CMK (cell line): ENCODE measurements around the gene AMIGO3.
"Not testable (repeated sequence)": the region's sequence is repeated elsewhere in the genome, so short reads cannot be mapped to it uniquely, and the experiment has no call there.

Experiments used
- DNase-seq: peaks from one replicate; pipeline ENCODE4 v3.0.0-alpha.2; 2010; ENCODE audit warnings: low read depth

Gene AMIGO3

DNA sequence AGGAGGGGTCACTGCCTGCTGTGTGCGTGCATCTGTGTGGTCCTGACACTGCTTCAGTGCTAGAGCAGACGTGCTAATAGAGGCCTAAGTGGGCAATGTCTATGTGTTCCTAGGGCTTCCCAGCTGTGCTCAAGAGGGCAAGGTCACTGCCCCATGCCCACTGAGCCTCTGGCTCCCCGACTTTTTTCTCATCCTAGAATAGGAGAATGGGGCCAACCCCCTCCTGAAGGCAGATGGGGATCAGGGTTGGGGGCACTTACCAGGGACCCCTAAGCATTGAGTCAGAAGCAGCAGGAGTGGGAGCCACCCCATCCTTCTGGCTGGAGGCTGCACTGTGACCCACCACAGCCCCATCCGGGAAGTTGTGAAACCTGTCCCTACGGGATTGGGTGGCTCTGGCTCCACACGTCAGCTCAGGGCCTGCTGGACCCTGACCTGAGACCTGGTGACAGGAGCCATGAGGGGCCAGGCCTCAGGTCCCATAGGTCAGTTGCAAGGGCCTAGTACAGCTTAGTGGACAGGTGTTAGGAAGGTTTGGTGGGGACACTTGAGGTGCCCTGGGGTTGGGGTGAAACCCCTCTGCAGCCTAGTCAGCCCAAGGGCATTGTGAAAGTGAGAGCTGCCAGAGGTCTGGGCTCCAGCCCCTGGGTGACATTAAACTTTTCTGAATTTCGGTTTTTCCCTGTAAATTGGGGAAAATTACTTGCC, 31.0 kb downstream of the AMIGO3 start:
- DNase-seq = not testable (repeated sequence)

DNA sequence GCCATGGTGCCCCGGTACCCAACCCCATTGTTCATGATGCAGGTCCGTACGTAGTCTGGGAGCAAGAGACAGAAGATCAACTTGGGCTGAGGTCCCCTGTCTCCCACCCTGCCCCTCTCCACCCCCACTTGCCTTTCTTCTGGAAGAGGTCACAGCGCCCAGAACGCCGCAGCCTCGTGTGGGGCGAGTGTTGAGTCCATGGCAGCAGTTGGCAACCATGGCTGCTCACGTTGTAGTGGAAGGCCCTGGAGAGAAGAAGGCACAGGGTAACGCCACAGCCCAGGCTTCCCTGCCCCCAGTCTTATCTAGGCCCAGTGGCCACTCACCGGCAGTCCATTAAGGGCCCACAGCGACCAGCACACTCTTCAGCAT, 32.1 kb downstream of the AMIGO3 start:
- DNase-seq = not testable (repeated sequence)

GRCh38 chr3:49686769-49687423, 32.6 kb downstream of the AMIGO3 start:
- not testable (repeated sequence) for DNase-seq

DNA sequence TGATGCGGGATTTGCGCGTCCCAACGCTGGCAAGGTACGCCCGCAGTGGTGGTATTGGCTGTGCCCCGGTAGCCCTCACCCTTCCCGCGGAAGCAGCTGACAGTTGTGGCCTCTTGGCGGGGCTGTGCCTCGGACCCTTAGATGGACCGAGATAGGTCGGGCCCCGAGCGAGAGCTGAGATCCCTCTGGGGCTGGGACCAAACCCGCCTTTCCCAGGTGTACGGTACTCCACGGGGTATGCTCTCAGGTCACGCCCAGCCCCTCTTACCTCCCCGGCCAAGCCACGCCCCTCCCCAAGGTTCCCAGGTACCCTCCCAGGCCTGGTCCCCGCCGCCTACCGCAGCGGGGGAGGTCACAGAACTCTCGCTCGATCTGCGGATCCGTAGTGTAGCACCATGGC, 33.1 kb downstream of the AMIGO3 start:
- not testable (repeated sequence) for DNase-seq

DNA sequence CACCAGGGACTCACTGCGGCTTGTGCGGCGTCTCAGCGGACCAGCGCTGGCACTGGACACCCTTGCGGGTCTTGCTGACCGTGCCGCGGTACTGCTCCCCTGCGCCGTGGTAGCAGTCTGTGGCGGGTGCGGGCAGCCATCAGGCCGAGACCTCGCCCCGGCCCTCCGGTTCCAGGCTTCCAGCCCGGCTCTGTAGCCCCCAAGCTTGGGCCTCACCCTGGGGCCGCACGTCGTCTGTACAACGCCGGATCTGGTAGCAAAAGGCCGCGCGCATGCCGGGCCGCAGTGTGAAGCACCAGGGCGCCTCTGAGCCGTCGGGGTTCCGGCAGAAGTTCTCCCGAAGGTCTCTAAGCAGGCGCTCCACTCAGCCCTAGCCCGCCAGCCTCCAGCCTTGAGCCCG, 33.6 kb downstream of the AMIGO3 start:
- not testable (repeated sequence) for DNase-seq

DNA sequence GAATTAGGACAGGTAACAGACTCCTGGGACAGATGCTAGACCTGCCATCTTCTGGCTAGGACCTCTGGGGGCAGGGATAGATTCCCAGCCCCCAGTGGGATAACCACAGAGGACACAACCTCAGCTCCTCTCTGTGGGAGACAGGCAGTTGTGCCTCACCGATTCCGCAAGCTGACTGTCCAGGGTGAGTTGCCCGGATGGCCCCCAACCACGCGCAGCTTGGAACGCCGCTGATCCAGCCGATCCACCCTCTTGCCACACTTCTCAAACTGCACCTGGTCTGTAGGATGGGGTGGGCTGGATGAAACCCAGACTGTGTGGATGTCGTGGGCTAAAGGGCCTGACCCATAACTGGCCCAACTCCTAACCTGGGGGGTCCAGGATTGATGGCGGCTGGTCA, 34.4 kb downstream of the AMIGO3 start:
- not testable (repeated sequence) for DNase-seq

GRCh38 chr3:49684453-49684852, 35.0 kb downstream of the AMIGO3 start:
- not testable (repeated sequence) for DNase-seq

GRCh38 chr3:49683162-49683561, 36.3 kb downstream of the AMIGO3 start:
- DNase-seq = no peak

DNA sequence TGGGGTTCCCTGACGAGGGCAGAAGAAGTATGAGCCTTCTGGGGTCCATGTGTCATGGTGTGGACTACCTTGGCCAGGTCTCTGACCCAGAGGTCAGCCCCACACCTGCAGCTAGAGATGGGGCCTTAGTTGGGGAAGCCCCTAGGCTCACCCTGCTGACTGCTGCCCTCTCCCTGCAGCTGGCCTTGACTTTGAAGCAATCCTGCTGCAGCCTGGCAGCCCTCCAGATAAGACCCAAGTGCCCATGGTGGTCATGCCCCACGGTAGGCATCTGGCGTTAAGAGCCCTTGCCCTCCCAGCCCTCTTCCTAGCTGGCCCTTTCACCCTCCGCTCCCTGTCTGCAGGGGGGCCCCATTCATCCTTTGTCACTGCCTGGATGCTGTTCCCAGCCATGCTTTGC, 37.9 kb downstream of the AMIGO3 start:
- DNase-seq = no peak

GRCh38 chr3:49681232-49681522, 38.3 kb downstream of the AMIGO3 start:
- DNase-seq = no peak

DNA sequence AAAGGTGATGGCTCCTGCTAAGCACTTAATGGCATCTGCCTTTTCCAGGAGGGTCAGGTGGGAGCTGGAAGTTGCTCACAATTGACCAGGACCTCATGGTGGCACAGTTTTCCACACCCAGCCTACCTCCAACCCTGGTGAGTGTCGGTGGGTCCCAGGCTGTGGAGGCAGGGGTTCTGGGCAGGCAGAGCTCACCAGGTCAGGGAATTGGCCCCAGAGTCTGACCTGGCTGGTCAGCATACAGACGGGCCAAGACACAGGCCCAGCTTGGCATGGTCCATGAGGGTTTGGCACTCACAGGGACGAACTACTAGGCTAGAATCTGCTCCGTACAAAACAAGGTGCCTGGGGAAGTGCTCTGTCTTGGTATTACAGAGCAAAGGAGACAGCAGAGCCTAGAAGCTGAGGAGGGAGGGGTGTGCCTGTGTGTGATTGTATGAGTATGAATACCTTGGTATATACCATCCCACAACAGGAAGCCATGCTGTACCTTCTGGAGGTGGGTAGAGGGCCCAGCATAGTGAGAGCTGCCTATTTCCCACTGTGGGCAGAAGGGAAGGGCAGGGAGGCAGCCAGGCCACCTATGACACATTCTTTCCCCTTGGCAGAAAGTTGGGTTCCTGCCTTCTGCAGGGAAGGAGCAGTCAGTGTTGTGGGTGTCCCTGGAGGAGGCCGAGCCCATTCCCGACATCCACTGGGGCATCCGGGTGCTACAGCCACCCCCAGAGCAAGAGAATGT, 38.8 kb downstream of the AMIGO3 start:
- no peak for DNase-seq

GRCh38 chr3:49675912-49676311, 43.6 kb downstream of the AMIGO3 start:
- no peak for DNase-seq

DNA sequence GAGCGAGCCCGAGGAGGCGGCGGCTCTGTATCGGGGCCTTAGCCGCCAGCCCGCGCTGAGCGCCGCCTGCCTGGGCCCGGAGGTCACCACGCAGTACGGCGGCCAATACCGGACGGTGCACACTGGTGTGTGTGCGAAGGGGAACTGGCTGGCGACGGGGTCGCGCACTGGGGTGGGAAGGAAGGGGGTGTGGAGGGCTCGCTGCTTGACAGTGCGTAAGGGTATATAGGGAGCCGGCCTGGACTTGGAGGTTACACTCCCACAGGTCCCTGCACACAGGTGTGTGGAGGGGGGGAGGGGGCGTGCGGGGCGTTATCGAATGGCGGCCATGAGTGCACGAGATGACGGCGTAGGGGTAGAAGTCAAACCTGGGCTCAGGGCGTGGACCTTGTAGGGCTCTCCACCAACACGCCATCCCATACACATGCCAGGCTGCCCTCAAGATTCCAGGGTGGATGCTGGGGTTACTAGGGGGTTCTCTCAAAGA, 44.9 kb downstream of the AMIGO3 start:
- DNase-seq = peak; percentile 62

DNA sequence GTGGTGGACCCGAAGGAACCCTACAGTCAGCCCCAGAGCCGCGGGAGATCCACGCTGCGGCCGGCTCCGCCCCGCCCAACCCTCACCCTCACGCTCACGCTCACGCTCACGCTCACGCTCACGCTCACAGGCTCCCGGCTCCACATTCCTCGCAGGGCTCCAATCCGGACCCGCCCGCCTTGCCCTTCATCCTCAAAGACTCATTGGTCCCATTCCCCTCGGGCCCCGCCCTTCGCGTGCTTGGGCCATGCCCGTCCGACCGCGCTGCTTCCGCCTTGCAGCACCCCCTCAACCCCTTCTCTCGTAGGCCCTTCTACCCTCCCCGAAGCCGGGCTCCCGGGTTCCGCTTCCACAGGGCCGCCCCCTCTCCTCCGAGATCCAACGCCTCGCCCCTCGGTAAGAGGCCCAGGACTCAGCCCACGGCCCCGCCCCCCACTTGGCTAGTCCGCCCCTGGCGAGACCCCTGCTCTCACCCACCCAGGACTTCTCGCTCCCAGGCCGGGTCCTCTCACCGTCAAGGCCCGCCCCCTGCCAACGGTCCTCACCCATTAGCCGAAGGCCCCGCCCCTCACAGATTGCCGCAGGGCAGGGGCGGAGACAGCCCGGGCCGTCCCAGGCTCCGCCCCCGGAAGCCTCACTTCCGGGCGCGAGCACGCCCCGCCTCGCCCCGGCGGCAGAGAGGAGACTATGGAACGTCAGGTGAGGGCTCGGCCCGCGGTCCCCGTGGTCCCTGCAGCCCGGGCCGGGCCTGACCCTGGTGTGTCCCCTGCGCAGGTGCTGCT, 45.6 kb downstream of the AMIGO3 start, which contains the start of gene APEH:
APEH (plus strand) TSS at position 637 of the 782 bp plus-strand sequence; CDS start at position 688, 51 bp downstream.
- DNase-seq = peak; percentile 99

- DNase-seq = peak; percentile 71
Measured at GRCh38 chr3:49673121-49673714, 46.3 kb downstream of the AMIGO3 start.

- peak; percentile 69 for DNase-seq
Measured at GRCh38 chr3:49671291-49672288, 47.9 kb downstream of the AMIGO3 start.

GRCh38 chr3:49670940-49671290, 48.6 kb downstream of the AMIGO3 start:
- no peak for DNase-seq

GRCh38 chr3:49669352-49669751, 50.1 kb downstream of the AMIGO3 start:
- DNase-seq = no peak

DNA sequence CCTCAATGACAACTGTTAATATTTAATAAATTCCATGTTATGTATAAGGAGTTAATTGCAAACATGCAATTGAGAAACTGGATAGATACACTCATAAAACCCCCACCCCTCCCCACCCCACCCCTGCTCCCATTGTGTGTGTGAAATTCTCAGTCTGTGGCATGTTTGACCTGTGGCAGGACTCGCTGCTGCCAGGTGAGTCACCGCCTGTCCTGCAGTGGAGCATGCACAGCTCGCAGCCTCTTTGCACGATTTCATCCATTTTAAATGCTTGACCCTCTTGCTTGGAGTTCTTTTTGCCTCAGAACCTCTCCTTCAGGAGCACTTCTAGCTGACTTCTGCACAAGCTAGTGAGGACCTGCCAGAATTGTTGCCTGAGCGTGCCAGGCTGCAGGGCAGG, 50.6 kb downstream of the AMIGO3 start:
- DNase-seq = no peak

GRCh38 chr3:49668414-49668797, 51.1 kb downstream of the AMIGO3 start:
- no peak for DNase-seq
